ENCODE data around the gene UBTF. TPM values are rescaled to one million over a fixed set of nuclear protein-coding genes. Genes with fewer than 3 reads are reported as not detected.
"Not testable (repeated sequence)": the region's sequence is repeated elsewhere in the genome, so short reads cannot be mapped to it uniquely, and the experiment has no call there.

UBTF gene
- total RNA-seq, 1 experiment from 2014 or later = 82.3 TPM

DNA sequence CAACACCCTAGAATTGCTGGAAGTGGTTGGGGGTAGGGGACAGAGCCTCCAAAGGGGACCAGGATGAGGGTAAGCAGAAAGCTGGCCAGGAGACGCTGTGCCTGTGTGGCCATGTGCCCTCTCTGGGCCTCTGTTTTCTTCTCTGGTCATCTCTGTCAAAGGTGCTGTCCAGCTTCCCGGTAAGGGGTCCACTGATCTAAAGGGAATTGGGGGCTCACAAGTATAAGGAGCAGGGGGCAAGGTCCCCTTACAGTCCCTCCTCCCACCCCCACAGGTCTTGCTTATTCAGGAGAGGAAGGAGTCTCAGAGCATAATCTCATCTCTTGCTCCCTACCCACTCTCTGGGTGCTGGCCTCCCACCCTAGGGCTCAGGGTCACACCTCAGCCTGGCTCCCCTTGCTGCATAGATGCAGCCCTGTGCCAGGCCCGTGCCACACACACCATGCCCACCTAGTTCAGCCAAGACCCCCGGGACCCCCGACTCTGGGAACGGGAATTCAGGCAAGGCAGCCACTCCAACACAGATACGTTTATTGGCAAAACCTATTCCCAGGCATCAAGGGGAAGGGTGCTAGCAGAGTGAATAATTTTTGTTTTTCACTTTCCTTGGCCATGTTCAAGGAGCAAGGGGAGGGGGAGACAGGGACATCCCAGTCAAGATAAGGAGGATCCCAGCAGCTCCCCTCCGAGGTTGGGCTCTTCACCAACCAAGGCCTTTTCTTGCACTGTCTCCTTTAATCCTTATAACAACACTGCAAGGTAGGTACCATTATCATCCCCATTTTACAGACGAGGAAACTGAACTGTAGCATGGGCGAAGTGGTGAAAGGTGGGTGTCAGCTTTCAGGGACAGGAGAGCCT is 28.6 kb upstream of the UBTF start:
- DNase-seq (ENCODE audit: low read depth) = no peak

DNA sequence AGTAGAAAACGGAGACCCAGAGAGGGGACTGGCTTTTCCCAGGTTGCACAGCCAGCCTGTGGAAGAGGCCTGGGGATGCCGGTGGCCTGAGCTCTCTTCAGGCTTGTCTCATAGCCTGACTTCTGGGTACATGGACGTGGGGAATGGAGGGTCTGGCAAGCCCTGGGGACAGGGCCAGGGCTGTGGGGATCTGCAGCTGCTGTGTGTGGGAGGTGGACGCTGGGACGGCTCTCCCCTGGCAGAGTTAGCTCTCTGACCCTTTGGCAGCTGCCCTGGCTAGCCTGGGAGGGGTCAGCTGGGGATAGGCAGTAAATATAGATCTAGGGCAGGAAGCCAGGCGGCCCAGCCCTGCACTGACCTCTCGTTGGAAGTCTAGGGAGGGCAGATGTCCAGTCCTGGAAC is 28.0 kb upstream of the UBTF start:
- DNase-seq (ENCODE audit: low read depth) = no peak

DNA sequence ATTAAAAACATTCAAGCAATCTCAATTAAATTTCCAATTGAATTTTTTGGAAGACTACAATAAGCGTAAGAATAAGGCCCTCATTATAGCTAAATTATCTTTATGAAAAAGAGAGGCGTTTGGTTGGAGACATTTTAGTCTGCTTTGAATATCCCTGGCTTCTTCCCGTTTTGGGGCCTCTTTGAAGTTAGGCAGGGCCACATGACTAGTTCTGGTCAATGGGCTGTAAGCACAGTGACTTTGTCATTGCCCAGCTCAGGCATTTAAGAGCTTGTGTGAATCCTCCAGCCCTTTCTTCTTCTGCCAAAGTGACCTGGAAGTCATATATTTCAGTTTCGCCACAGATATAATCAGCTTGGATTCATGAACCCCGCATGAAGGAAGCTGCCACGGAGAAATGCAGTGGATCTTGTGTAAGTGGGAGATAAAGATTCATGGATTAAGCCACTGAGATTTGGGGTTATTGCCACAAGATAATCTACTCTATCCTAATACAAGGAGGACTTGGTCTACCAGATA is 21.7 kb upstream of the UBTF start:
- DNase-seq (ENCODE audit: low read depth) = no peak

DNA sequence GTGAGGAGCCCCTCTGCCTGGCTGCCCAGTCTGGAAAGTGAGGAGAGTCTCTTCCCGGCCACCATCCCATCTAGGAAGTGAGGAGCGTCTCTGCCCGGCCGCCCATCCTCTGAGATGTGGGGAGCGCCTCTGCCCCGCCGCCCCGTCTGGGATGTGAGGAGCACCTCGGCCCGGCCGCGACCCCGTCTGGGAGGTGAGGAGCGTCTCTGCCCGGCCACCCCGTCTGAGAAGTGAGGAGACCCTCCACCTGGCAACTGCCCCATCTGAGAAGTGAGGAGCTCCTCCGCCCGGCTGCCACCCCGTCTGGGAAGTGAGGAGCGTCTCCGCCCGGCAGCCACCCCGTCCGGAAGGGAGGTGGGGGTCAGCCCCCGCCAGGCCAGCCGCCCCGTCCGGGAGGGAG is 18.4 kb upstream of the UBTF start:
- not testable (repeated sequence) for DNase-seq (ENCODE audit: low read depth)

DNA sequence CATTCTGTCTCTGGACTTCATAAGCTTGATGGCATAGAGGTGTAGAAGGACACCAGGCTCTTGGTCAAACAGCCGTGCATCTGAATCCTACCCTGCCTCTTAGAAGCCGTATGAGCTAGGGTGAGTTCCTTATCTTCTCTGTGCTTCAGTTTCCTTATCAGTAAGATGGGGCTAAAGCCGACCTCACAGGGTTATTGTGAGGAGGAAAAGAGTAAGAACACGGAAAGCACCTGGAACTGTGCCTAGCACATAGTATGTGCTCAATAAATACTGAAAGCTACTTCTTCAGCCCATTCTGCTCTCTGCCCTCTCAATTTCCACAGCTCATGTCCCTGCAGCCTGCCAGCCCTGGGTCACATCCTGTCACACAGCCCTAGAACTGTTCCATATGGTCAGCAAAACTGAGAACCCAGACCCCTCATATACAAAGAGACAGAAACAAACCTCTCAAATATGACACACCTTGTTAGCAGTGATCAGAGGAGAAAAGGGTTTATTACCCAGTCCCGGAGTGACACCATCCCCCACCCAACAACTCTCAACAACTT is 17.0 kb upstream of the UBTF start:
- DNase-seq (ENCODE audit: low read depth) = no peak

DNA sequence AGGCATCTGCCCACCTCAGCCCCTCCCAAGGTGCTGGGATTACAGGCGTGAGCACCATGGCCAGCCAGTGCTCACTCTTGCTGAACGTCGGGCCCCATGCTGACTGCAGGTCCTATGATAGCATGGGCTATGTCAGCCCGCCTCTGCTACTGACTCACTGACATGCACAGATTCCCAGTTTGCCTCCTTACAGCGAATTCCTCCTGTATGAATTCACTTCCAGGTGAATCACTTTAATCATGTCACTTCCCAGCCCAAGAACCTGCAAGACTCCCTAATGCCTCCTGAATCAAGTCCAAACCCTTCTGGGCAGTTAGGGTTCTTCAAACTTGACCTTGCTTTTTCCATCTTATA is 16.1 kb upstream of the UBTF start:
- peak; percentile 85 for DNase-seq (ENCODE audit: low read depth)

DNA sequence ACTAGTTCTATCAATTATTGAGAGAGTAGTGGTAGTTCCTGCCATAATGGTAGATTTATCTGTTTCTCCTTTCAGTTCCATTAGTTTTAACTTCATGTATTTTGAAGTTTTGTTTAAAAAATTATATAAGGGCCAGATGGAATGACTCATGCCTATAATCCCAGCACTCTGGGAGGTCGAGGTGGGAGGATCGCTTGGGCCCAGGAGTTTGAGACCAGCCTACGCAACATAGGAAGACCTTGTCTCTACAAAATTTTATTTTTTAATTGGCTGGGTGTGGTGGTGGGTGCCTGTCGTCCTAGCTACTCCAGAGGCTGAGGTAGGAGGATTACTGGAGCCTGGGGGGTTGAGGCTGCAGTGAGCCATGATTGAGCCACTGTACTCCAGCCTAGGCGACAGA is 14.1 kb upstream of the UBTF start:
- DNase-seq (ENCODE audit: low read depth) = no peak

DNA sequence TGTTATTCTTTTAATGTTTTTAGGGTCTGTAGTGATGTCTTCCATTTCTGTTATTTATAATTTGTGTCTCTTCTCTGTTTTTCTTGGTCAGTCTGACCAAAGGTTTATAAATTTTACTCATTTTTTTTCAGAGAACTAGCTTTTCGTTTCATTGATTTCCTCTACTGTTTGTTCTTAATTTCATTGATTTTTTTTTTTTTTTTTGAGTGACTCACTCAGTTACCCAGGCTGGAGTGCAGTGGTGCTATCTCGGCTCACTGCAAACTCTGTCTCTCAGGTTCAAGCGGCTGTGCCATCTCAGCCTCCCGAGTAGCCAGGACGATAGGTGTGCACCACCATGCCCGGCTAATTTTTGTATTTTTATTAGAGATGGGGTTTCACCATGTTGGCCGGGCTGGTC is 12.6 kb upstream of the UBTF start:
- no peak for DNase-seq (ENCODE audit: low read depth)

DNA sequence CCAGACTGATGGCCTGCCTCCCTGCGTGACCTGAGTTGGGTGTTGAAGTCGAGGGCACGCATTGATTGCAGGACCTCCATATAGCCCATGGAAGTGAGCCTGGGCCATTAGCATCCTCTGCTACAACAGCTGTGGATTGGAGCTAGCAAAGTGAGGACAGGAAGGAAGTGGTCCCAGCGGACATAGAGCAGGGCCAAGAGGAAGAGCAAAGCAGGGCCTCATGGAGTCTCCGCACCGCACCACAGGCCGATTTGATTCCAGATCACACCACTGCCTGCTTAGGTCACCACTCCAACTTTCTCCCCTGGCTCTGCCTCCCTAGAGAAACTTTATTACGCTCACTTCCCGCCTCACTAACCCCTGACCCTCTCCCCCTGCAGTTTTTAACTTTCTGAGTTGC is 10.7 kb upstream of the UBTF start:
- no peak for DNase-seq (ENCODE audit: low read depth)

DNA sequence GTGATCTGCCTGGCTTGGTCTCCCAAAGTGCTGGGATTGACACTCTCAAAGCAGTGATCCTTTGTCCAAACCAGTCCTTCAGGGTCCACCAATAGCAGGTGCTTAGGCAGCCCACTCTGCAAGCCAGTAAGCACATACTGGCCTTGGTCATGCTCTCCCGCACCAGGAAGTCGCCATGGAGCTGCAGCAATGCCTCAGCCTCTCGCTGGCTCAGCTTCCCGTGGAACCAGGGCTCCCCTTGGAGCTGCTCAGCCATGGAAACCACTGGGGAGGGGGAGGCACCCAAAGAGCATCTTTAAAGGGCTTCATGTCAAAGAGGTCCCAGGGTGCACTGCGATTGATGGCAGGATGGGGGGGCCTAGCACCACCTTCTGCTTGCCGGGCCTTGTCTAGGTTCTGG is 9.6 kb upstream of the UBTF start:
- DNase-seq (ENCODE audit: low read depth) = no peak

DNA sequence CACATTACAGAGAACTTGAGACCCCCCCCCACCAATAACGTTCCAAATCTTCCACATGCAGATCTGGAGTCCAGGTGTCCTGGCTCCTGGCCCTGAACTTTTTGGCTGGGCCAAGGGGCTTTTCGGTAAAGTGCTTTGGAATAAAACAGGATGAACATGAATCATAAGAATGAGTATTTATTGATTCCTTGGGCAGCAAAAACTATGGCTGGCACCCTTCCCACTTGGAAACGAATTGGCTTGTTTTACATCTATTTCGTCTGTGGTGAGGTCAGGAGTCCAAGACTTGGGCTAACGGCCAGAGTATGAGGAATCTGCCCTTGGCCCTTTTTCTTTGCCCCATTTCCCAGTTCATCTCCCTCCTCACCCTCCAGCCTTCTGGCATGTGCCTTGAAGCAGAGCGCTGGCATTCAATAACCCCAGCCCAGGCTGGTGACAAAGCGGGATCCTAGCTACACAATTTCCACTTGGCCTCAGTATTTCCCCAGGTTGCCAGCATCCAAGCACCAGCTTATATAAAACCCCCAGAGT is 4.1 kb upstream of the UBTF start:
- peak; percentile 31 for DNase-seq (ENCODE audit: low read depth)

DNA sequence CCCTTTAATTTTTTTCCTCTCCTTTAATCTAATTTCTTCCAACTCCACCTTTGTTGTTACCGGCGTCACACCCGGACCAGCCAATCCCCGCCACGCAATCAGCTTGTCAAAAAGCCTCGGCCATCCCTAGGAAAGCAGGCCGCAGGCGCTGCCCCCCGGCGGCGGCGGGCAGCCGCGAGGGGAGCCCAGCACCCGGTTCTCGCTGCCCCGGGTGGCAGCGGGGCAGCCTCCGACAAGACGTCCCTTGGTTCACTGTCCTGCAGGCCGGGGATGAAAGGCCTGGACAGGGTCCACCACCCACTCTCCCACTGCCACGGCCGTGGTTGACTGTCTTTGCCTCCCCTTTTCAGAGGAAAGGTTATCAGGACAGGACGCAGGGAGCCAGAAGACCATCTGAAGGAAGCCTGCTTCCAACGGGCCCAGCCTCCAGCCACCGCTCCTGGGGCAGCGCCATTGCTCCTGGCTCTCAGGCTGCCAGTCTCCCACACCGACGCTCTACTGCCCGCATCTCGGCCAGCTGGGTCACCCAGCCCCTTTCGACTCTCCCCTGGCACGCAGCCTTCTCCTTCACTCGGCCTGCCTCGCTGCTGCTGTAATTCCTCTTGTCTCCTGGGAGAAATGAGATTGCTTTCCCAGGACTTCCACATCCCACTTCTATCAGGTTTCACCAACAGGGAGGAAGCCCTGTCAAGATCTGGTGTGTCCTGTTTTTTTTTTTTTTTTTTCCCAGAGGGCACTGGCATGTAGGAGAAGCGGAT is 2.8 kb upstream of the UBTF start:
- DNase-seq (ENCODE audit: low read depth) = peak; percentile 56

DNA sequence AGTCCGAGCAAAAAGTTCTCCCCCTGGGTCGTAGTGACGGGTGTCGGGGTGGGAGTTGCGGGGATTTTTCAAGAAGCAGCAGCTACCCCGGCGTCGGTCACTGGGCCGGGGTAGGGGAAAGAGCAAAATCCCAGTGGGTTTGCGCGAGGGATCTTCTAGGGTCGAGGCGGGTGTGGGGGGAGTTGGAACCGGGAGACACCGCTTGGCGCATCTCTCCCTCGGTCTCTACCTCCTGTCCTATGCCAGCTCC is 2.3 kb upstream of the UBTF start:
- DNase-seq (ENCODE audit: low read depth) = no peak

DNA sequence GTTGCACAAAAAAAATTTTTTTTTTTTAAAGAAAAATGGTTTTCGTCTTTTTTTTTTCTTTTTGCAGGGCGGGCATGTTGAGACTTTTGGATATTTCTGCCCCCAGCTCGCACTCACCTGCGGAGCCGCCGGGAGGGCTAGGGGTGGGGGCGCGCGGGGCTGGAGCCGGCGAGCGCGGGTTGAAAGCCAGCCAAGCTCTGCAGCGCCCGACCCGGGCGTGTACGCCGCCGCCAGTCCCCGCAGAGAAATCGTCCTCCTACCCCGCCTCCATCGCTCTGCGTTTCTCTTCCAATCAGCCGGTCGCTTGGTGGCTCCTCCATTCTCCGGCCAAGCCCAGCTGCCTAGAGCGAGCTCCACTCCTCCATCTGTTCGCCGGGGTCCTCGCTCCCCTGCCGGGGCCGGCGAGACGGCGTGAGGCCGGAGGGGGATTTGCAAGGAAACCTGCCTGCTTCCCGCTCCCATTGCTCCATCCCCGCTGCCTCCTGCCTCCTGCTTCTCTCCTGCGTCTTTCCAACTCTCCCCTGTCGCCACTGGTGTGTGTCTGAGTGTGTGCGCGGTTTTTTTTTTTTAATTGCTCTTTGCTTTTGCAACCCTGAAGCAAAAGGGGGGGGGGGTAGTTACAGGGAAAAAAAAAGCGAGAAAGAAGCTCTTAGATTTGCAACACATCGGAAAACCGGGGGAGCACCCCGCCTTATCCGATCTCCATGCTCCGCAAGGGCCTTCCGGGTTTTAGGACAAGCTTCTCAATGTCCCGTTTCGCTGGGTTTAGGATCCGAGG is 1.8 kb upstream of the UBTF start:
- DNase-seq (ENCODE audit: low read depth) = peak; percentile 71

DNA sequence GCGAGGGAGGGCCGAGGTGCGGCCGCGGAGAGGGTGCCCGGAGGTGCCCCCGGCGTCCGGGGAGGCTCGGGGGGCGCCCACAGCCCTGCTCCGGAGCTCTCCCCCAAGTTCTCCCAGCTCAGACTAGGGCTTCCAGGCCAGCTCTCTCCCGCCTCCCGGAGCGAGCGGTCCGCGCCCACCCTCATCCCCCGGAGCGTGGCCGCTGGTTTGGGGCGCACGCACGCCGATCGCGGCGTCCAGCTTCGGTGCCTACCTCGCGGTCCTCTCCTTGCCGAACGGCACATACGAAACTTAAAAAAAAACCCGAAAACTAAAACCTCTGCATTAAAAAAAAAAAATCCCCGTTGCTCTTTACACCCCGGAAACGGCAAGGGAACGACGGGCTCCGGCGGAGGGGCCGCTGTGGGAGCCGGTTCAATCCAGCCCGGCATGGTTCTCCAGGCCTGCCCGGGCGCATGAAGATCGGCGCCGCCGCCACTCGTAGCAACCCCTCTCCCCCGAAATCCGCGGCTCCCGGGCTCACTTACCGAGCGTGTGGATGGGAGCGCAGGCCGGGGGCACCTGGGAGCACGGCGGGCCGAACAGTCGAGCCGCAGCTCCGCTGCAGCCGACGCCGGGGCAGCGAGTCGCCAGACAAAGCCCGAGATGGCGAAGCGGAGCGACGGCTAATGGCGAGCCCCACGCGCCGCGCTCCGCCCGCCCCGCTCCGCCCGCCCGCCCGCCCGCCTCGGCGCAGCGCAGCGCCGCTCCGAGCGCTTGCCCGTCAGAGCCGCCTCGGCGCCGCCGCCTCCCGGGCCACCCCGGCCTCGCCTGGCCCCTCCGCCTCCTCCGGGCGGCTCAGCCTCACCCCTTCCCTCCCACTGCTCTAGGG is 973 bp upstream of the UBTF start:
- DNase-seq (ENCODE audit: low read depth) = no peak

DNA sequence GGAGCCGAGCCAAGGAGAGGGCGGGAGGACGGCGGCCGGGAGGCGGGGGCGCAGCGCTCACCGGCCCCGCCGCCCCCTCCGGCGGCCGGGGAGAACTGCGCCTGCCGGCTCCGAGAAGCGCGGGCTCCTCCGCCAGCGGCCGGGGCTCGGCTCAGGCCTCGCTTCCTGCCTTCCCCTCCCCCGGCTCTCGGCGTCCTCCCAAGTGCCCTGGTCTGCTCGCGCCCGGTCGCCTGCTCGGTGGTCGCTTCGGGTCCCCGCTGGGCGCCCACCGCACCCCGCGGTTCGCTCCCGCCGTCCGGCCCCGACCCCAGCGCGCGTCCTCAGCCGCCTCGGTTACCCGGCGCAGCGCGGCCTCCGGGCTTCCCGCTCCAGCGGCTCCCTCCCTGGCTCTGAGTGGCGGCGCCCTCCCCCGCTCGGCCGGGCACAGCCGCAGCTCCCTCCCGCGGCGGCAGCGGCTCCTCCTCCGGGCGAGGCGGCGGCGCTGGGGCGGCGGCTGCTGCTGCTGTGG is 313 bp downstream of the UBTF start:
- DNase-seq (ENCODE audit: low read depth) = peak; percentile 54

DNA sequence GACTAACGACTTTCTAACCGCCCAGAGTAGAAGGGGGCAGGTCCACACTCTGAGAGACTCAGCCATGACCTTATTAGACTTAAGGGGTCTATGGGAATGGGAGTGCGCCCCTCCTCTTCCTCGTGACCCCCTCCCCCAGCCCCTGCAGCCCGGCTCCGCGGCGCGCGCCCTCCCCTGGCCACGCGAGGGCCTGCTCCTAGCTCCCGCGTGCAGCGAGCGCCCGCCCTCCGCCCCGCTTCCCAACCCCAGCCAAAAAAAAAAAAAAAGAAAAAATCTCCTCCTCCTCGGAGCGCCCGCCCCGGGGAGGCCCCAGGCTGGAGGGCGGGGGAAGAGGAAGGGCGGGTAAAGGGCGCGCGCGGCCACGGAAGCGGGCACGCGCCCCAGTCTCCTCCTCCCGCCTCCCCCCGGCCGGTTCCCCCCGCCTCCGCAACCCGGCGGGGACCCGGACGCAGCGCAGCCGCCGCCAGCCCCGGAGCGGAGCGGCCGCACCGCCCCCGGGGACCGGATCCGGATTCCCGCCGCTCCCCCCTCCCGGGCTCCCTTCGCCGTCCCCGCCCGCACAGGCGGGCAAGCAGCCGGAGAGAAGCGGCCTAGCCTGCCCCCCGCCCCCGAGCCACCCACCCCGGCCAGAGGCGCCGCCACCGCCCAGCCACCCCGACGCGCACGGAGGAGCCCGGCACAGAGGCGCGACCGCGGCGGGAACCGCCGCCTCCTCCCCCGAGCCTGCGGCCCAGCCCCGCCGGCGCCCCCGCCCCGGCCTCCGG is 949 bp downstream of the UBTF start:
- DNase-seq (ENCODE audit: low read depth) = peak; percentile 89

DNA sequence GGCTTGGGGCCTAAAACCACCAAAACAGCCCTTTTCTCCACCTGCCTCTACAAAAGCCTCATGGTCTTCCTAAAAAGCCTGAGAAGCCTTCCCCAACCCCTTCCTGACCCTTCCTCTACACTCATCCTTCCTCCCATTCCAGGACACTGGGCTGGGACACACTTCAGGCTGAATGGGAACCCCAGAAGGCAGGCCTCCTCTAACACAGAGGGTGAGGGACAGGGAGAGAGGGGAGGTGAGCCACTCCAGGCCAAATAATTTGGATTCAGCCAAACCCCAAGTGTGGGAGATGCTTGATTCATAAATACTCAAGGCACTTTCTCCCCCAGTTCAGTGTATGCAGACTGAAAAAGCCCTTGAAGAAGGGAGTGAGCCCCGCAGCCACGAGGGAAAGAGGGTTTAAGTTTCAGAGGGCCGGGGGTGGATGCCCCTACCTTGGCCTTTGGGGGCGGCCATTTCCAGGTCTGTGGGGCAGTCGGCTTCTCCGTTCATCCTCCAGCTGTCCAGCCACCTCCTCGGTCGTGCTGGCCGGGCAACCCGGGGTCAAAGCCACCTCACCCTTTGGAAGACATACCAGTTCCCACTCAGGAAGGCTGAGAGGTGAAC is 1.6 kb downstream of the UBTF start:
- no peak for DNase-seq (ENCODE audit: low read depth)

DNA sequence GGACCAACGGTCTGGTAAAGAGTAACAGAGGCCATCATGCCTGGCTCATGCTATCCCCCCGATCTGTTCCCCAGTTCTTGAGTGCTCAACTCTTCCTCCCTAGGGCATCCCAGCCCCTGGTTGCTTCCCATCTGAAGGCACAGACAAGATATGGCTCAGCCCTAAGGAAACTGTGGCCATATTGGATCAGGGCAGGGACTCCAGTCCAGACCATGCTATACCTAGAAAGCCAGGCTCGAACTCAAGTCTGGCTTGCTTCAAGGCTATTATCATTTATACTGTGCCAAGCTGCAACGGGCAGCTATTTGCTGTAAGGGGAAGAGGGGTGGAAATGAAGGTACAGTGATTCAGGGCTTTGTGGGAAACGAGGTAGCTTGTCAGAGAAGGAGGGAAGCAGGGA is 2.8 kb downstream of the UBTF start:
- DNase-seq (ENCODE audit: low read depth) = no peak
